K562 (cell line): ENCODE data around the gene NIPBL. TPM values are rescaled to one million over a fixed set of nuclear protein-coding genes. Genes with fewer than 3 reads are reported as not detected.

Experiments
- ATAC-seq: fragments of 200-7000 bp; cut with Tn5 transposase; 3 replicates; pipeline ENCODE4 v1.9.1; 2020; ENCODE audit warnings: moderate library complexity
- BruUV-seq: library from RNA; stranded (reverse); fragments of 400-500 nt; replicated peaks from 2 replicates; lab custom pipeline; 2021; lab: Mats Ljungman, UMichigan
- CTCF ChIA-PET: fragments of 300-600 bp; formaldehyde crosslinking; extraction: SDS; loops from one replicate; lab custom pipeline; 2021; ENCODE audit warnings: low intra/inter-chr PET ratio; lab: Yijun Ruan, JAX
- POLR2A ChIA-PET: fragments of 300-600, 350-650 bp; sonication (Branson Sonifier 250); formaldehyde crosslinking; extraction: SDS; loops from one replicate; lab custom pipeline; 2021; ENCODE audit warnings: antibody characterized with exemption, inconsistent platforms; lab: Yijun Ruan, JAX
- DNase-seq, 4 experiments: peaks; one replicate each; pipeline versions ENCODE4 v3.0.0 to v3.0.0-alpha.2; 2011 to 2018; ENCODE audit warnings: low spot score in 3 of 4, mixed read lengths in 3 of 4; ENCODE audit errors: extremely low read depth in 1 of 4
- FAIRE-seq: peaks from 2 replicates; lab custom pipeline; 2011; peaks lifted over from hg19 to GRCh38; lab: Jason Lieb, UNC
- H2AFZ ChIP-seq: 2 replicates; pipeline ENCODE4 v1.6.0; 2011; ENCODE audit warnings: low read depth, low read length, control low read depth, inconsistent platforms
- H3K27ac ChIP-seq: fragments of 200-600 bp; 3 replicates; pipeline ENCODE4 v1.8.0; 2011; ENCODE audit warnings: low read depth, mild to moderate bottlenecking, control low read depth, inconsistent platforms, low read length, moderate library complexity, mixed read lengths; ENCODE audit errors: extremely low read depth
- H3K27me3 ChIP-seq, 2 experiments: fragments of 300-600 bp in 1 of 2; 2 replicates in 1 of 2; 3 replicates in 1 of 2; pipeline versions ENCODE4 v1.6.0 to v1.8.0; 2011; ENCODE audit warnings: inconsistent platforms in 2 of 2, low read length in 2 of 2, mild to moderate bottlenecking in 1 of 2, mixed read lengths in 1 of 2, moderate library complexity in 1 of 2; ENCODE audit not compliant: control insufficient read depth in 2 of 2, insufficient read depth in 2 of 2
- H3K36me3 ChIP-seq: fragments of 300-600 bp; 3 replicates; pipeline ENCODE4 v1.8.0; 2011; ENCODE audit warnings: mild to moderate bottlenecking, low read length, inconsistent platforms; ENCODE audit not compliant: control insufficient read depth, insufficient read depth
- H3K4me1 ChIP-seq, 2 experiments: fragments of 200-600 bp in 1 of 2; replicated peaks in 1 of 2; 2 replicates in 1 of 2; 3 replicates in 1 of 2; pipeline versions ENCODE4 v1.5.1 to v1.8.0; 2011; ENCODE audit warnings: inconsistent platforms in 2 of 2, low read length in 2 of 2, mild to moderate bottlenecking in 1 of 2, mixed read lengths in 1 of 2, moderate library complexity in 1 of 2; ENCODE audit not compliant: control insufficient read depth in 2 of 2, insufficient read depth in 2 of 2
- H3K4me2 ChIP-seq: 2 replicates; pipeline ENCODE4 v1.6.1; 2011; ENCODE audit warnings: low read length, control low read depth, inconsistent platforms, mixed read lengths; ENCODE audit not compliant: insufficient read depth
- H3K4me3 ChIP-seq: fragments of 200-600 bp; sonication (generic), shearing (Covaris generic); 2 replicates; pipeline ENCODE4 v1.5.1; 2016; ENCODE audit warnings: control low read depth, inconsistent platforms
- H3K79me2 ChIP-seq: fragments of 200-600 bp; 3 replicates; pipeline ENCODE4 v1.8.0; 2011; ENCODE audit warnings: low read length, inconsistent platforms; ENCODE audit not compliant: control insufficient read depth, insufficient read depth
- H3K9ac ChIP-seq, 2 experiments: 2 replicates each; pipeline versions ENCODE4 v1.6.0 to v1.6.1; 2011; ENCODE audit warnings: low read depth in 2 of 2, low read length in 2 of 2, control low read depth in 1 of 2, inconsistent platforms in 1 of 2, mild to moderate bottlenecking in 1 of 2, mixed read lengths in 1 of 2; ENCODE audit not compliant: insufficient read depth in 1 of 2
- H3K9me1 ChIP-seq: one replicate; pipeline ENCODE4 v1.6.0; 2011; ENCODE audit warnings: inconsistent platforms, mild to moderate bottlenecking, low read length, moderate library complexity; ENCODE audit not compliant: control insufficient read depth, insufficient read depth
- H3K9me3 ChIP-seq: replicated peaks from 2 replicates; pipeline ENCODE4 v1.5.1; 2011; ENCODE audit warnings: low read depth, low read length, inconsistent platforms; ENCODE audit not compliant: control insufficient read depth, insufficient read depth
- H4K20me1 ChIP-seq: replicated peaks from 2 replicates; pipeline ENCODE4 v1.6.1; 2011; ENCODE audit warnings: low read length, inconsistent platforms, mixed read lengths; ENCODE audit not compliant: control insufficient read depth, insufficient read depth
- CHAMP1 ChIP-seq: fragments of 450-650 bp; IDR thresholded peaks from 2 replicates; pipeline ENCODE4 v1.6.1; 2016; ENCODE audit warnings: mild to moderate bottlenecking
- EGR1 ChIP-seq: fragments of 450-650 bp; conservative IDR thresholded peaks from 2 replicates; pipeline ENCODE4 v1.6.1; 2017; ENCODE audit warnings: mild to moderate bottlenecking
- ETV5 ChIP-seq: sonication (generic); formaldehyde crosslinking; IDR thresholded peaks from 2 replicates; pipeline ENCODE4 v1.4.0; 2020; ENCODE audit warnings: low read depth, mild to moderate bottlenecking, missing genetic modification reagents
- HMG20B ChIP-seq: fragments of 250-450 bp; sonication (Bioruptor Pico); IDR thresholded peaks from 2 replicates; pipeline ENCODE4 v1.5.0; 2021; ENCODE audit warnings: mild to moderate bottlenecking
- MAFK ChIP-seq: IDR thresholded peaks from 2 replicates; pipeline ENCODE4 v1.6.1; 2011; ENCODE audit warnings: low read length, improper control_type of control experiment
- MNT ChIP-seq, 2 experiments: fragments of 450-650 bp; conservative IDR thresholded peaks; 2 replicates each; pipeline ENCODE4 v1.6.1; 2017; ENCODE audit warnings: mild to moderate bottlenecking in 2 of 2, moderate library complexity in 2 of 2
- MXI1 ChIP-seq: IDR thresholded peaks from 2 replicates; pipeline ENCODE4 v1.6.1; 2011; ENCODE audit warnings: low read depth, mild to moderate bottlenecking, improper control_type of control experiment, low read length
- MYBL2 ChIP-seq, 2 experiments: fragments of 450-650 bp in 1 of 2; sonication (generic) in 1 of 2; formaldehyde crosslinking in 1 of 2; IDR thresholded peaks; 2 replicates each; pipeline versions ENCODE4 v1.6.1 to v1.8.1; 2017 to 2022; ENCODE audit warnings: borderline replicate concordance in 1 of 2, inconsistent platforms in 1 of 2, low read depth in 1 of 2, mild to moderate bottlenecking in 1 of 2, missing genetic modification reagents in 1 of 2, moderate library complexity in 1 of 2
- NFE2 ChIP-seq: IDR thresholded peaks from 2 replicates; pipeline ENCODE4 v1.6.1; 2014; ENCODE audit warnings: antibody characterized with exemption, low read depth
- NFIC ChIP-seq: fragments of 450-650 bp; IDR thresholded peaks from 2 replicates; pipeline ENCODE4 v1.6.1; 2017; ENCODE audit warnings: mild to moderate bottlenecking, inconsistent platforms
- PTTG1 ChIP-seq: fragments of 450-650 bp; IDR thresholded peaks from 2 replicates; pipeline ENCODE4 v1.6.1; 2016; ENCODE audit warnings: low read depth, mild to moderate bottlenecking, missing genetic modification characterization, missing compliant biosample characterization
- RAD51 ChIP-seq: fragments of 450-650 bp; IDR thresholded peaks from 2 replicates; pipeline ENCODE4 v1.7.1; 2016; ENCODE audit warnings: low read depth, mild to moderate bottlenecking, borderline replicate concordance
- TAF7 ChIP-seq: fragments of 450-650 bp; IDR thresholded peaks from 2 replicates; pipeline ENCODE4 v1.6.1; 2016; ENCODE audit warnings: missing genetic modification characterization, missing compliant biosample characterization
- ZBTB1 ChIP-seq: sonication (generic); formaldehyde crosslinking; IDR thresholded peaks from 2 replicates; pipeline ENCODE4 v1.8.1; 2023; ENCODE audit warnings: missing genetic modification reagents, low read depth, mild to moderate bottlenecking, borderline replicate concordance
- ZNF561 ChIP-seq: fragments of 450-650 bp; formaldehyde crosslinking; conservative IDR thresholded peaks from 2 replicates; pipeline ENCODE4 v1.4.0; 2020; ENCODE audit warnings: mild to moderate bottlenecking, moderate library complexity
- WGBS: fragments of 100-300 bp; shearing (Covaris generic); methylation state at CpG from one replicate; pipeline ENCODE4 v1.1.6; 2016; ENCODE audit warnings: low coverage, mixed read lengths; ENCODE audit not compliant: insufficient coverage; ENCODE audit errors: missing lambda C conversion rate; 5-methylcytosine and 5-hydroxymethylcytosine counted together
- in situ Hi-C: fragments of 300-500 bp; cut with MboI; formaldehyde crosslinking; loops from 4 replicates; pipeline ENCODE4 v1.15.0; 2018; ENCODE audit warnings: inconsistent platforms, mixed read lengths
- intact Hi-C: fragments of 100-400 bp; cut with micrococcal nuclease; formaldehyde crosslinking; loops from 2 replicates; pipeline ENCODE4 v1.14.2; 2022
- polyA plus RNA-seq, 8 experiments: library from polyadenylated mRNA; depleted of rRNA in 4 of 8; stranded (reverse) in 5 of 8; unstranded in 3 of 8; fragments of >200 nt; fragmentation: Nextera tagmentation in 2 of 8; fragmentation: Illumina TruSeq in 1 of 8; extraction: Ambion mirVana in 2 of 8; extraction: Trizol in 1 of 8; gene quantifications; 2 replicates each; pipeline versions ENCODE4 v1.2.1 to v1.2.3, GENCODE V29; 2011 to 2014; ENCODE audit warnings: inconsistent platforms in 1 of 8, missing spikeins in 1 of 8
- total RNA-seq, 7 experiments: library from RNA; depleted of rRNA in 6 of 7; stranded (reverse); fragments of >200 nt in 6 of 7; fragmentation: Illumina TruSeq in 2 of 7; extraction: Trizol in 2 of 7; gene quantifications; 2 replicates each; pipeline versions ENCODE4 v1.2.1 to v1.2.3, GENCODE V29; 2011 to 2021; ENCODE audit warnings: low replicate concordance in 1 of 7
- TF ChIP-seq, protein P1 (sequence below): fragments of 200-800 bp; sonication (Bioruptor generic); IDR thresholded peaks from 2 replicates; pipeline ENCODE4 v1.6.1; 2017; ENCODE audit warnings: missing genetic modification characterization, missing compliant biosample characterization

The NIPBL gene
- total and polyA plus RNA-seq, 9 of the 15 experiments (the other 6 are each of a cell fraction or from before 2014, with no cell fraction given) = 12.9 to 56.7 (median 38.9) TPM

DNA sequence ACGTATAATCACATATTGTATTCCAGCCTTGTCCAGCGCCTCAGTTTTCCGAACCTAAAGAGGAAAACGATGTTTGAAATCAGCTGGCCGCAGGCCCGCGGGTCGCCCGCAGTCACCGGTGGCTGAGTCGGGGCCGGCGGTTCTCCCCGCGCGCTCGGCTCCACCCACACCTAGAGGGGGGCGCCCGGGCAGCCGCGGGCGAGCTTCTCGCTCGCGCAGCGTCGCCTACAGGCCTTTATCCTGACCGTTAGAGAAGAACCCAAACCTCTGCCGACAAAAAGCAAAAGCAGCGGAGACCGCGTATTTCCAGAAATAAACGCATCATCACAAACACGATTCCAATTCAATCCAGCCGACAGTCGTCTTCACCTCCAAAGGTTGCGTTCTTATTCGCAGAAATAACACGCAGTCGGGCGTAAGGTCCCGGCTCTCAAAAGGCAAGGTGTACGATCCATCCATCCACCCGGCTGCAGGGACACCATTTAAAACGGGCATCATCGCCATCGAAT, 725 bp upstream of the NIPBL start:
- peak; percentile 72 to 90 (median 78) for DNase-seq
- in situ Hi-C loops = no loop called here
- no peaks in the 10 kb centered on the region for H3K9me3 ChIP-seq
- H3K79me2 ChIP-seq = peaks cover 99% of the 10 kb centered on the region
- peak overlapping the region; percentile 93 for H3K27ac ChIP-seq
- no peaks in the 10 kb centered on the region for H3K9me1 ChIP-seq
- peak overlapping the region; percentile 89 for H2AFZ ChIP-seq
- peak overlapping the region; percentile 93 for H3K4me3 ChIP-seq
- intact Hi-C loops = loop anchor here (1.0 to 10.0 kb wide), 3 partner anchors 137 to 641 kb away; partner anchors contain the start of genes NUP155 and WDR70
- POLR2A ChIA-PET = interaction anchor here (0.6 to 3.9 kb wide), 15 partner anchors 8 to 1208 kb away, joined by 3 to 31 read pairs (median 4); no protein-coding TSS in a partner anchor
- H4K20me1 ChIP-seq = peaks cover 12% of the 10 kb centered on the region; the same call in 1 of the 2 replicates
- no peaks in the 10 kb centered on the region for H3K27me3 ChIP-seq
- CTCF ChIA-PET = interaction anchor here (0.6 to 1.4 kb wide), 4 partner anchors 70 to 137 kb away, joined by 3 to 12 read pairs (median 3); no protein-coding TSS in a partner anchor
- FAIRE-seq = no peak
- H3K4me1 ChIP-seq = peaks cover 9 to 10% of the 10 kb centered on the region in 2 experiments; a peak in 4 of 5 replicates
- peak overlapping the region; percentile 92 to 98 for H3K9ac ChIP-seq
- TSS peak; percentile 41 for BruUV-seq
- WGBS = under 1% methylated on average over 47 of the region's 47 CpGs
- peak; percentile 73 for ATAC-seq
- peaks cover 4% of the 10 kb centered on the region; the same call in 2 of the 3 replicates for H3K36me3 ChIP-seq
- H3K4me2 ChIP-seq = peak overlapping the region; percentile 98
- TF ChIP-seq MXI1 = 0 out of 2 replicates have a peak, but pooled peaks have one; percentile 70
- no peak for TF ChIP-seq MAFK
- TF ChIP-seq ZNF561 (CRISPR knock-in tag) = no peak
- no peak for TF ChIP-seq HMG20B (CRISPR knock-in tag)
- TF ChIP-seq MYBL2 (IDR thresholded peaks at IDR 0.05; ENCODE audit: low read depth) = peak; percentile 61; the same call in 1 of the 2 replicates
- TF ChIP-seq MYBL2 (CRISPR knock-in tag; IDR thresholded peaks at IDR 0.05; ENCODE audit: borderline replicate concordance) = no peak
- TF ChIP-seq NFE2 = no peak
- TF ChIP-seq ZBTB1 (CRISPR knock-in tag) = peak; percentile 72; the same call in 1 of the 2 replicates
- TF ChIP-seq CHAMP1 = no peak
- peak; percentile 49; the same call in 1 of the 2 replicates for TF ChIP-seq TAF7
- no peak; the same call in 1 of the 2 replicates for TF ChIP-seq EGR1
- TF ChIP-seq PTTG1 (tag) = no peak
- TF ChIP-seq MNT (conservative IDR thresholded peaks at IDR 0.05) = peak; percentile 22 to 28; a peak in 2 of 4 replicates
- TF ChIP-seq NFIC = peak; percentile 35; the same call in 1 of the 2 replicates
- no peak for TF ChIP-seq RAD51
- TF ChIP-seq ETV5 (CRISPR knock-in tag) = 0 out of 2 replicates have a peak, but pooled peaks have one; percentile 31
- TF ChIP-seq, protein P1, sequence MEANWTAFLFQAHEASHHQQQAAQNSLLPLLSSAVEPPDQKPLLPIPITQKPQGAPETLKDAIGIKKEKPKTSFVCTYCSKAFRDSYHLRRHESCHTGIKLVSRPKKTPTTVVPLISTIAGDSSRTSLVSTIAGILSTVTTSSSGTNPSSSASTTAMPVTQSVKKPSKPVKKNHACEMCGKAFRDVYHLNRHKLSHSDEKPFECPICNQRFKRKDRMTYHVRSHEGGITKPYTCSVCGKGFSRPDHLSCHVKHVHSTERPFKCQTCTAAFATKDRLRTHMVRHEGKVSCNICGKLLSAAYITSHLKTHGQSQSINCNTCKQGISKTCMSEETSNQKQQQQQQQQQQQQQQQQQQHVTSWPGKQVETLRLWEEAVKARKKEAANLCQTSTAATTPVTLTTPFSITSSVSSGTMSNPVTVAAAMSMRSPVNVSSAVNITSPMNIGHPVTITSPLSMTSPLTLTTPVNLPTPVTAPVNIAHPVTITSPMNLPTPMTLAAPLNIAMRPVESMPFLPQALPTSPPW (CRISPR knock-in tag) = peak; percentile 97
